ENCODE measurements around the gene PSTPIP2.

DNA sequence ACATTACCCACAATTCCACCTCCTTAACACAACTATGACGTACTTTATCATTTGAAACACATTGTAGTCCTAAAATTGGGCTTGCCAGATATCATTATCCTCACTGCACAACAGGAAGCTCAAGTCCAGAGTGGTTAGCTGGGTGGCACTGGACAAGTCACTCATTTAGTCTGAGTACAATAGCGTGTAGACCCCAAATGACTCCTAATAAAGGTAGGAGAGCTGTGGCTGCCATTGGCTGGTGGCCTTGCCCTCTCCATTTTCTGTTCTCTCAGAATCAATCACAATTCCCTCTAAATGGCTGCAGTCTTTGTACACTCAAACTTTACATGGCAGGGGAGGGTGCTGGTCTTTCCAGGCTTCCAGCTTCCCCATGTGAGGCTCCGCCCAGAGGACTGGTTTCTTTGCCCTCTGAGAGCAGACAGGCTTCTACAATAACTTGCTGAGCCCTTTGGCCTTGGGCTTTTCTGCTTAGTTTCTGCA, 11.7 kb downstream of the PSTPIP2 start:
- TF ChIP-seq POLR2A (IDR thresholded peaks at IDR 0.05) (no peak), POLR2AphosphoS5 (IDR thresholded peaks at IDR 0.05) (no peak), EP300 (IDR thresholded peaks at IDR 0.05) (no peak)
- TF ChIP-seq, protein P1, sequence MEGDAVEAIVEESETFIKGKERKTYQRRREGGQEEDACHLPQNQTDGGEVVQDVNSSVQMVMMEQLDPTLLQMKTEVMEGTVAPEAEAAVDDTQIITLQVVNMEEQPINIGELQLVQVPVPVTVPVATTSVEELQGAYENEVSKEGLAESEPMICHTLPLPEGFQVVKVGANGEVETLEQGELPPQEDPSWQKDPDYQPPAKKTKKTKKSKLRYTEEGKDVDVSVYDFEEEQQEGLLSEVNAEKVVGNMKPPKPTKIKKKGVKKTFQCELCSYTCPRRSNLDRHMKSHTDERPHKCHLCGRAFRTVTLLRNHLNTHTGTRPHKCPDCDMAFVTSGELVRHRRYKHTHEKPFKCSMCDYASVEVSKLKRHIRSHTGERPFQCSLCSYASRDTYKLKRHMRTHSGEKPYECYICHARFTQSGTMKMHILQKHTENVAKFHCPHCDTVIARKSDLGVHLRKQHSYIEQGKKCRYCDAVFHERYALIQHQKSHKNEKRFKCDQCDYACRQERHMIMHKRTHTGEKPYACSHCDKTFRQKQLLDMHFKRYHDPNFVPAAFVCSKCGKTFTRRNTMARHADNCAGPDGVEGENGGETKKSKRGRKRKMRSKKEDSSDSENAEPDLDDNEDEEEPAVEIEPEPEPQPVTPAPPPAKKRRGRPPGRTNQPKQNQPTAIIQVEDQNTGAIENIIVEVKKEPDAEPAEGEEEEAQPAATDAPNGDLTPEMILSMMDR (IDR thresholded peaks at IDR 0.05) = no peak

Measured in gastroesophageal sphincter (tissue), 3 donors.